HG02943 (cell line): ENCODE data around the gene ERCC3.
"Not testable (repeated sequence)": the region's sequence is repeated elsewhere in the genome, so short reads cannot be mapped to it uniquely, and the experiment has no call there.

Source experiments
- ATAC-seq: cut with Tn5 transposase; IDR thresholded peaks from one replicate; pipeline ENCODE4 v1.9.1; 2021; ENCODE audit warnings: mild to moderate bottlenecking, low read depth, moderate library complexity; ENCODE audit not compliant: unreplicated experiment

The ERCC3 gene

DNA sequence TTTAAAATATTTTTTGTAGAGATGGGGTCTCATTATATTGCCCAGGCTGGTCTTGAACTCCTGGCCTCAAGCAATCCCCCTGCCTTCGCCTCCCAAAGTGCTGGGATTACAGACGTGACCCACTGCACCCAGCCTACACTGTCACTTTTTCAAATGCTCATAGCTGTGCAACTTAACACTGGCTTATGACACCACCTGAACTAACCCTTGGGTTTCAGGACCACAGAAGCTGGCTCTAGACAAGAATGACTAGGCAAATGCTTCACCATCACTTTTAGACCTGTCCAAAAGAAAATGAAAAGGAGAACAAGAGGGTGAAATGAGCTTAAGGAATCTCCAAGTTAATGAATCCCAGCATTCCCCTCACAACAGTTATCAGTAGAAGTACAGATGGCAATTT lies 13.3 kb downstream of the ERCC3 start:
- ATAC-seq: no peak

DNA sequence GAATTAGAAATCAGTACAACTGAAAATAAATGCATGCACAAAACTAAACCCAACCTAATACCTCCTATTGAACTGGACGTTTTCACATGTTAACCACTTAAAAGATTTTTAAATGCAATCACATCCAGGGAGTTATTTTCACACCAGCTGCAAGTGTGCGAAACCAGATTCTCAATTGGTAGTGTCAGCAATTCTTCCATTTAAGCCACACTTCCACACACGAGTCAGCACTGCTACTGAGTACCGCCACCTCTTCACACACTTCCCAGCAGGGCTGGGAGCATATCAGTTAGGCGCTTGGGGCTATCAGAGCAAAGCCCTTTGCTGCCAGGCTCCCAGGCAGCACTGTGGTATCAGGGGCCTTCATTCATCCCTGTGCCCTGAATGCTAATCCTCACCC lies 14.2 kb downstream of the ERCC3 start:
- no peak for ATAC-seq

DNA sequence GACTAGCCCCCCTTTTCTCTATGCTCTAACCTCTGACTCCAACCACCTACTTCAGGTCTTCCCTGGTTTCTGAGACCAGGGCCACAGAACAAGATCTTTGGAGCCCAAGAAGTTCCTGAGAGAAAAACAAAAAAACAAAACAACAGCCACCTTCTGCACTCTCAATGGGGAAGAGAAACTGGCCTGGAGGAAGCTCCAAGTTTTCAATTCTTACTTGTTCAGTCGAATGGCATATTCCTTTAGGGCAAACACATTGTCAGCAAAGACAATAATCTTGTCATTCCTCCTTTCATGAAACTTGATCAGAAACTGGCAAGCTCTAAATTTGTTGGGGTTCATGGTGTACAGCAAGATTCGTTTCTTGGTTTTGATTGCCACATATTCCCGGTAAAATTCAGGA lies 15.0 kb downstream of the ERCC3 start:
- ATAC-seq: no peak

DNA sequence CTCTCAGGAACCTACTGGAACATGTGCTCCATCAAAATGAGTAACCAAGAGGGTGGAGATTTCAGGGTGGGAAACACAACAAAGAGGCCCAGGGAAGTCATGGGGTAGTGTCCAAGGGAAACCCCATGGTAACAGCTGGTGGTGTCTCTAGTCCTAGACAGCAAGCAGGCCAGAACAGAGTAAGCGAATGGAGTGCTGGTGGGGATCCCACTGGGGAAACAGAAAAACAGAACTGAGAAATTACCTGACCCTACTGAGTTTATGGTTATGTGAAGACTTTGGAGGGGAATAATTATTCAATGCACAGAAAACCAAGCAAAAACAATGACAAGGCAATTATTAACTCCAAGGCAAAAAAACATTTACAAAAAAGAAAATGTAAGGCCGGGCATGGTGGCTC lies 16.9 kb downstream of the ERCC3 start:
- ATAC-seq: no peak

DNA sequence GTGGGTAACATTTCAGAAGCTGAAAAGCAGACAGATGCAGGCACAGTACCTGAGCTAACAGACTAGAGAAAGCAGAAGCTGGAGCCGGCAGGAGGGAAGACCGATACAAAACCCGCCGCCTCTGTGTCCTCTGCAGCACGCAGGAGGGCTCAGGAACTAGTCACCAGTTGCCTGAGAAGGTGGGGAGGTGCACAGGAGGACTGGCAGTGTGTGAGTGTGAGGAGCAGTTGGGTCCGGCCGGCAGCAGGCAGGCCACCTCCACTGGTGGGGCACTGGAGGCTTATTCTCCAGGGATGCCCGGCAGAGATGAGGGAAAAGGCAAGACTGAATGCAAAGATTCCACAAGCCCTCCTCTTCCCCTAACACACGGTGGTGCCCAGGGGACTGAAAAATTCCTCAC lies 18.2 kb downstream of the ERCC3 start:
- ATAC-seq: no peak

DNA sequence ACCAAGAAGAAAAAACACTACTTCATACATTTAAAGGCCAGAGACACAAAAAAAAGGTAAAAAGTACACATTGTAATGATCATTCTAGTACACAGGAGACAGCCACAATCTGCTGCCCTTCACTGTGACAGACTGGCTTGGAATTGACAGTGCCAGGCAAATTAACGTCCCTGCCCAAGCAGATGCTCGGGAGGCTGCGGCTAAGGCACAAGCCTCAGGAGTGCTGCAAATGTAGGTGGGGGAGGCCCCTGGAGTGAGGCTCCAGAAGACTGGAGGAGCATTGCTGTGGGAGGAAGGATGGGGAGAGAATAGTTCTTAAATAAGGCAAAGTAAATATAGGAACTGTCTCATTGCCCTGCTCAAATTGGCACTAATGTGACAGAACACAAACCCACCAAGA lies 18.6 kb downstream of the ERCC3 start:
- ATAC-seq: no peak

DNA sequence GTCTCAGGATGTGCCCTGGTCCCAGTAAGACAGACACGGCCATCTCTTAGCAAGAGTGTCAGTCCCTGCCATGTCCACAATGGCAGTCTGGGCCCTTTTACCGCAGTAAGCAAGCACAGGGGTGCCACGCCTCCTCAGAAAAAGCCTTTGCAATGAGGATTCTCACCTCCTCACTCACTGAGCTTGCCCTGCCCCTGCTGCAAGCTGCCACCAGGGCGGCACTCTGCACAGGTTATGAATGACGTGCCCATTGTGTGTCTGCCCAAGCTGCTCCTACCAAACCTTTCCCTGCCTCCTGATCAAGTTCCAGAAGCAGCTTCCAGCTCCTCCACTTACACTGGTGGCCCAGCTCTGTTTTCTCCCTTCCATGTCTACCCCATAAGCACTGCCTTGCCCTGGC lies 23.3 kb downstream of the ERCC3 start:
- no peak for ATAC-seq

DNA sequence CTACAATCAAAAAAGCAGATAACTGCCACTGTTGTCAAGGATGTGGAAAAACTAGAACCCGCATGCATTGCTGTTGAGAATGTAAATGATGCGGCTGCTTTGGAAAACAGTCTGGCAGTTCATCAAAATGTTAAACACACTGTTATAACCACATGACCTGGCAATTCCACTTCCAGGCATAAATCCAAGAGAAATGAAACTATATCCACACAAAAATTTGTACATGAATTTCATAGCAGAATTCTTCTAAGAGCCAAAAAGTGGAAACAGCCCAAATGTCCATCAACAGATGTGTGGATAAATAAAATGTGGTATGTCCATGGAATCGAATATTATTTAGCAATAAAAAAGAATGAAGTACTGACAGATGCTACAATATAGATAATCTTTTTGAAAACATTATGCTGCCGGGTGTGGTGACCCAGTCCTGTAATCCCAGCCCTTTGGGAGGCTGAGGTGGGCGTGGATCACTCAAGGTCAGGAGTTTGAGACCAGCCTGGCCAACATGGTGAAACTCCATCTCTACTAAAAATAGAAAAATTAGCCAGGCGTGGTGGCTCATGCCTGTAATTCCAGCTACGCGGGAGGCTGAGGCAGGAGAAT lies 32.0 kb downstream of the ERCC3 start:
- ATAC-seq: no peak

DNA sequence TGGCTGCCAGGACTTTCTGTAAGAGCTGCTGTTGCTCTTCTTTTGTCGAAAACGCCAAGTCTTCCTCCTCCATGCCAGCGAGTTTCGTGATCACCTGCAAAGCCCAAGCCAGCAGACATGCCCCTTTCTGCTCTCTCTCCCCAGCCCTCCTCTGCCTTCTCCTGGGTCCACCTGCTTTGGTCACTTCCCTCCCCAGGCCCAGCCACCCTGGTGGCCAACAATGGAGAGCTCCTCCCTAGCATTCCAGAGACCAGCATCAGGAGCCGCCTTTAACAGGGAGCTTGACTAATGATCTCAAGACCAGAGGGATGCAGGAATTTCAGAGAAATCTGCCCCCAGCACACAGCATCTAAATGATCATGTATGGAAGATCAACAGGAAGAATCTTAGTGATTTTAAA lies 34.6 kb downstream of the ERCC3 start:
- no peak for ATAC-seq

DNA sequence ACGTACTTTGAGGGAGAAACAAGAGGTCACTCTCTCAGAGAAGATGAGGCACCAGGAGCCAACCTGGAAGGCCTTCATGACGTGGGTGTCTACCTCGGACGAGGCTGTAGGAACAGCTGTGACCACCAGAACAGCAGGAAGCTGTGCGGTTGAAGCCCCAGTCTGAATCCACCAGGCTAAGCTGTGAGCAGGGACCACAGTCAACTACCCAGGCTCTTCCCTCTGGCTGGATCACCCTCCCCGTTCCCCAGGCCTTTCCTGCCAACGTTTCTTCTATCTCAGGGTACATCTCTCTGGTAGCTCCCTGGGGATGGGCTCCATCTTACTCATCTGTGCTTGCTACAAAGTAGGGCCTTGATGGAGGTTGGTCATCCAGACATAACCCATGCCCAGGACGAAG lies 37.1 kb downstream of the ERCC3 start:
- no peak for ATAC-seq

DNA sequence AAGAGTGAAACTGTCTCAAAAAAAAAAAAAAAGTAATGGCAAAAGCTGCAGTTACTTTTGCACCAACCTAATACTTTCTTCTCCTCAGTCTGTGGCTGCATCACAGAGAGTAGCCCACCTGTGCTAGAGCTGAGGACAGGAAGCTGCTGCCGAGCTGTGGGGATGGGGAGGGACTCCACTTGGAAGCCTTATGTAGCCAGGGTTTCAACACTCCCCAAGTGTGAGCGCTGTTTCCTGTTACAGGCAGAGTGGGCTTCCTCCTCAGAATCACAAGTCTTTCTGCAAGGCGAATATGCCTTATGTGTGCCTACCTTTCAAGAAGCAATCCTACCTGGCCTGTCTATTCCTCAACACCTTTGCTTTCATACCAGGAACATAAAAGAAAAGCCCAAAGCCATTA lies 37.6 kb downstream of the ERCC3 start:
- ATAC-seq: no peak

DNA sequence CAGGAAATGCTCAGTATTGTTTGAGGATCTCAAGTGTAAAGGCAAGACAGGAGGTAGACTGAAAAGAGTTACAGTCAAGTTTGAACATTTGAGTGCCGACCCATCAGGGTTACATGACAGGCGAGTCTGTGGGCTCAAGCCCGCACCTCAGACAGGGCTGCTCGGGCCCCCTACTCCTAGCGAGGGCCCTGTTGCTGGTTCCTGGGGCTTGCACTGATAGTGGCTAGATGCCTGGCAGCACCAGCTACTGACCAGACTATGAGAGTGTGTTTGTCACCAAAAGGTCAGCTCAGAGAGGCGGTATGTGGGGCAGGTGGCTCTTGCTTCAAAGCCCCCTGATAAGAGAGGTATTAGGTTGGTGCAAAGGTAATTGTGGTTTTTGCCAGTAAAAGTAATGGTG lies 38.2 kb downstream of the ERCC3 start:
- no peak for ATAC-seq

DNA sequence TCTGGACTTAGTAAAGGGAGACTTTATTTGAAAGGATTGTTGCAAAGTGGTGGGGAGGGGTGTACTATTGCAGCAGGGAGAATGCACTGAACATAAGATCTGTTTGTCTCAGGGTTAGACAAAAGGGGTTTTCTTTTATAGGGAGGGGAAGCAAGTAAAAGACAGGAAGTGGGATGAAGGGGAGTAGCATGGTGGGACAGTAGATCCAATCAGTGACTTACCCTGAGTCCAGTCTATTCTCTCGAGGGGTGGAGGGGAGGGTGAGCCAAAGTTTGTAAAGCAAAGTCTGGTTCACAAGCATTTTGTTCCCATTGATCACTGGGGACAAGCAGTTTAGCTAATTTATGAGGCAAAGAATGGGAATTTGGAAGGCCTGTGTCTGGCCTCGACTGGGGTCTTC lies 38.8 kb downstream of the ERCC3 start:
- no peak for ATAC-seq

DNA sequence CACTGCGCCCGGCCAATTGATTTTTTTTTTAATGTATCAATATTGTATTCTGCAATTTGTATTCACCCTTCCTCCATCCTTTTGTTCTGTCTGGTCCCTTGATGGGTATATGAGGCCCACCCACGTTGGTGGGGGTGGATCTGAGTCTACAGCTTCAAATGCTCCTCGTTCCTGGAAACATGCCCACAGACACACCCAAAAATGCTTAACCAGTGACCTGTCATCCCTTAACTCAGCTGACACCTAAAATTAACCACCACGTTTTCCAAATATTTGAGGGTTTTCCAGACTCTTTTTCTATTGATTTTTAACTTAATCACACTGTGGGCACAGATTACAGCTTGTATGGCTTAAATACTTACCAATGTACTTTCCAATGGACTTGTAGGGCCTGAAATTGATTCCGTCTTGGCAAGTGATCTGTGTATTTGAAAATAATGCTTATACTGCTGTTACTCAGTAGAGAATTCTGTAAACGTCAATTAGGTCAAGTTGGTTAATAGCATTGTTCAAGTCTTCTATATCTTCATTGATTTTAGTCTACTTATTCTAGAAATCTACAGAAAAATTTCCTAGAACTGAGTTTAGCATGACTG lies 39.5 kb downstream of the ERCC3 start:
- ATAC-seq: no peak

DNA sequence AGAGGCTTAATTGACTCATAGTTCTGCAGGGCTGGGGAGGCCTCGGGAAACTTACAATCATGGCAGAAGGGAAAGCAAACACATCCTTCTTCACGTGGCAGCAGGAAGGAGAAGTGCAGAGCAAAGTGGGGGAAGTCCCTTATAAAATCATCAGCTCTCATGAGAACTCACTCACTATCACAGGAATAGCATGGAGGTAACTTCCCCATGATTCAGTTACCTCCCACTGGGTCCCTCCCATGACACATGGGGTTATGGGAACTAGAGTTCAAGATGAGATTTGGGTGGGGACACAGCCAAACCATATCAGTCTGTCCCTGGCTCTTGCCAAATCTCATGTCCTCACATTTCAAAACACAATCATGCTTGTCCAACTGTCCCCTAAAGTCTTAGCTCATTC lies 52.8 kb downstream of the ERCC3 start:
- ATAC-seq: not testable (repeated sequence)

DNA sequence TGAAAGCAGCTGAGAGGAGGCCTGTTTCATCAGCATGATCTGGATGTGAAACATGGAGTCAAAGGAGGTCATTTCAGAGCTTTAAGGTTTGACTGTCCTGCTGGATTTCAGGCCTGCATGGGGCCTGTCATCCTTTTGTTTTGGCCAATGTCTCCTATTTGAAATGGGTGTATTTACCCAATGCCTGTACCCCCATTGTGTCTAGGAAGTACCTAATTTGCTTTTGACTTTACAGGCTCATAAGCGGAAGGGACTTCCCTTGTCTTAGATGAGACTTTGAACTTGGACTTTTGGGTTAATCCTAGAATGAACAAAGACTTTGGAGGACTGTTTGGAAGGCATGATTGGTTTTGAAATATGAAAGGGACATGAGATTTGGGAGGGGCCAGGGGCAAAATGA lies 54.5 kb downstream of the ERCC3 start:
- ATAC-seq: no peak

DNA sequence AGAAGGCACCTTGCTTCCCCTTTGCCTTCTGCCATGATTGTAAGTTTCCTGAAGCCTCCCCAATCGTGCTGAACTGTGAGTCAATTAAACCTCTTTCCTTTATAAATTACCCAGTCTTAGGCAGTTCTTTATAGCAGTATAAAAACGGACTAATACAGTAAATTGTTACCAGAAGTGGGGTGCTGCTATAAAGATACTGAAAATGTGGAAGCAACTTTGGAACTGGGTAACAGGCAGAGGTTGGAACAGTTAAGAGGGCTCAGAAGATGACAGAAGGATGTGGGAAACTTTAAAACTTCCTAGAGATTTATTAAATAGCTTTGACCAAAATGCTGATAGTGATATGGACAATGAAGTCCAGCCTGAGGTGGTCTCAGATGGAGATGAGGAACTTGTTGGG lies 56.2 kb downstream of the ERCC3 start:
- ATAC-seq: not testable (repeated sequence)

DNA sequence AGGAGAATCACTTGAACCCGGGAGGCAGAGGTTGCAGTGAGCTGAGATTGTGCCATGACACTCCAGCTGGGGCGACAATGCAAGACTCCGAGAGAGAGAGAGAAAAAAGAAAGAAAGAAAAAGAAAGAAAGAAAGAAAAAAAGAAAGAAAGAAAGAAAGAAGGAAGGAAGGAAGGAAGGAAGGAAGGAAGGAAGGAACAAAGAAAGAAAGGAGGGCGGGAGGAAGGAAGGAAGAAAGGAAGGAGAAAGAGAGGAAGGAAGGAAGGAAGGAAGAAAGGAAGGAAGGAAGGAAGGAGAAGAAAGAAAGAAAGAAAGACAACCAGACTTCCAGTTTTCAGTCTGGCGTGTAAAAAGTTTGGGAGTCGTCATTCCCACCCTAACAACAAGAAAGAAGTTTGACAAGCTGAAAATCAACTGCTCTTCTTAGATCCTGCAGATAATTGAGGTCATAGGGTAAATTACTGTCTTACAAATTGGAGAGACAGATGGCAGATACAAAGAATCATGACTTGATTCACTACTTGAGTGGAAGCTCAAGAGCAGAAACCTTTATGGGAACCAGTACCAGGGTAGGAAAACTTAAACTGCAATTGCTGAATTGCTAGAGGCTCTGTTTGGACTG lies 58.8 kb downstream of the ERCC3 start:
- ATAC-seq: no peak

DNA sequence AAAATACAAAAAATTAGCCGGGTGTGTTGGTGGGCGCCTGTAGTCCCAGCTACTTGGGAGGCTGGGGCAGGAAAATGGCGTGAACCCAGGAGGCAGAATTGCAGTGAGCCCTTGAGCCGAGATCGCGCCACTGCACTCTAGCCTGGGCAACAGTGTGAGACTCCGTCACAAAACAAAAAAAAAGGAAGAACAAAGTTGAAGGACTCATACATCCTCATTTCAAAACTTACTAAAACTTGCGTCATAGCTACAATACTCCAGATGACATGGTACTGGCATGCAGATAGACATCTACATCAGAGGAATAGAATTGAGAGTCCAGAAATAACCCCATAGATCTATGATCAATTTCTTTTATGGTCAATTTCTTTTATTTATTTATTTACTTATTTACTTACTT lies 60.2 kb downstream of the ERCC3 start:
- no peak for ATAC-seq

DNA sequence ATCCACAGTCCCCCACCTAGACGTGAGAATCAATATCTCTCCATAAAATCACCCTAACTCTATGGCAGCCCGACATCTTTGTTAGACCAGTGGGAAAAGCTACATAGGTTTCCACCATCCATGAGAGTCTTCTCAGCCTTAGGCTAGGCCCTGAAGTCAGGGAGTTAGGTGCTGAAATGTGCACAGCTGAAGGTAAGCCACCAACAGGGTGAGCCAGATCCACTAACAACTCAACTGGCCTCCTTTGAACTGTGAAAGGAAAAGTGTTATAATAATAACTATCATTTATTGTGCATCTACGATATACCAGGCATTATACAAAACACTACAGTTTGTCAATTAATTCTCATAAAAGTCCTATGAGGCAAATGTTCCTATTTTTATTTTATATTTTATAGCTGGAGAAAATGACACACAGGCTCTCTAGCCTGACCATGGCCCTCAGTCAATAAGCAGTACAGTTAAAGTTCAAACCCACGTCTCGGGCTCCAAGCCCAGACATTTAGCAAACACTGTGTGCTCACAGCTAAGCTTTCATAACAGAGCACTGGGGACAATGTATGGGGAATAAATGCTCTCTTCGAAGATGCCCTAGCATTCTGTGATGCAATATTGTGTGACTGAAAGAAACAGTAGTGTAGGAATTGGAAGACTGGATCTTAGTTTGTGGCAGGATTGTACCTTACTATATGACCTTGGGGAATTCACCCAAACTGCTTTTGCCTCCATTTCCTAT lies 62.6 kb downstream of the ERCC3 start:
- ATAC-seq: no peak

DNA sequence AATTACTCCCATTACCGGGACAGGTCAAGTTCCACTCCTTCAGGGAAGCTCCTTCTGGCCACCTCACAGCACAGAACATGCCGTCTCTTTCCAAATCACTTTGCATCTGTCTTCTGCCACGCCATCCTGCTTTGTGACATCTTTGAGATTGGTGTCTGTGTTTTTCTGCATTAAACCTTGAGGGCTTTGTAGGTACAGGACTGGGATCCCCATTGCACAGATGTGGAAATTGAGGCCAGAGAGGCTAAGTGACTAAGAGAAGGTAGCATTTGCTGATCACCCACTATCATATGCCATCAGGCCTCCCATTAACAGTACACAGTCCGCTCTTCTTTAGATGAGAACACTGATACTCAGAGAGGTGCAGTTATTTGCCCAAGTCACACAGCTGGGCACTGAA lies 64.4 kb downstream of the ERCC3 start:
- ATAC-seq: no peak

DNA sequence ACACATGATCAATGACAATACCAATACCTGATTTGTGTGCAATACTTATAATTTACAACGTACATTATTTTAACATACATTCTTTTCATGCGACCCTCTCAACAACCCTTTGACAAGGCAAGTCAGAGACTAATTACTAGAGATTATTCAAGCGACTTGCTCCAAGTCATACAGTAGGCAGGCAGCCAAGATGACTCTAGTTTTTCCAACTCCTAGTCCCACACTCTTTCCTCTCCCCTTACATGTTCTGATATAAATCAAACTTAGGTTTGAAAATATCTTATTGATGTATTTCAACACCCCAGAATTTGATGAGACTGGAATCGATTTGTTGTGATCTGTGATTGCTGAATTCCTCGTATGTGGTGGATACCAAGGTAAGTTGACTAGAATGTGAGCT lies 65.8 kb downstream of the ERCC3 start:
- no peak for ATAC-seq
